H9 (cell line): ENCODE results near the gene OR14K1. TPM values are rescaled to one million over a fixed set of nuclear protein-coding genes. Genes with fewer than 3 reads are reported as not detected.
"Not testable (repeated sequence)": the region's sequence is repeated elsewhere in the genome, so short reads cannot be mapped to it uniquely, and the experiment has no call there.

Source experiments
- DNase-seq: peaks from one replicate; pipeline ENCODE4 v3.0.0-alpha.2; 2017
- H2AFZ ChIP-seq: one replicate; pipeline ENCODE4 v1.6.1; 2013; ENCODE audit warnings: mild to moderate bottlenecking, low read length, control low read depth, moderate library complexity
- H2AK5ac ChIP-seq: 2 replicates; pipeline ENCODE4 v1.6.1; 2013; ENCODE audit warnings: low read length, control low read depth, mixed read lengths; ENCODE audit not compliant: insufficient read length
- H2BK120ac ChIP-seq: one replicate; pipeline ENCODE4 v1.6.1; 2013; ENCODE audit warnings: low read depth, mild to moderate bottlenecking, low read length, control low read depth, inconsistent platforms; ENCODE audit not compliant: poor library complexity, severe bottlenecking
- H2BK12ac ChIP-seq: 2 replicates; pipeline ENCODE4 v1.6.1; 2013; ENCODE audit warnings: low read length, control low read depth, mixed read lengths, low read depth; ENCODE audit not compliant: insufficient read length
- H2BK15ac ChIP-seq: 2 replicates; pipeline ENCODE4 v1.6.1; 2013; ENCODE audit warnings: low read depth, low read length, control low read depth
- H2BK20ac ChIP-seq: one replicate; pipeline ENCODE4 v1.6.1; 2013; ENCODE audit warnings: low read depth, mild to moderate bottlenecking, low read length, control low read depth, inconsistent platforms; ENCODE audit not compliant: poor library complexity, severe bottlenecking
- H2BK5ac ChIP-seq: 2 replicates; pipeline ENCODE4 v1.6.1; 2013; ENCODE audit warnings: low read length, control low read depth, mixed read lengths; ENCODE audit not compliant: insufficient read length
- H3K14ac ChIP-seq: 2 replicates; pipeline ENCODE4 v1.6.1; 2013; ENCODE audit warnings: low read length, control low read depth; ENCODE audit not compliant: insufficient read depth
- H3K18ac ChIP-seq: 2 replicates; pipeline ENCODE4 v1.6.1; 2013; ENCODE audit warnings: low read depth, mild to moderate bottlenecking, mixed read lengths, low read length, control low read depth; ENCODE audit not compliant: insufficient read length
- H3K23ac ChIP-seq: 2 replicates; pipeline ENCODE4 v1.6.1; 2013; ENCODE audit warnings: low read length, control low read depth, mixed read lengths, low read depth; ENCODE audit not compliant: insufficient read length
- H3K23me2 ChIP-seq: 2 replicates; pipeline ENCODE4 v1.6.1; 2013; ENCODE audit warnings: low read depth, mild to moderate bottlenecking, mixed read lengths, low read length, control low read depth; ENCODE audit not compliant: insufficient read length, poor library complexity, severe bottlenecking
- H3K27ac ChIP-seq: 2 replicates; pipeline ENCODE4 v1.5.1; 2013; ENCODE audit warnings: low read length, control low read depth, mixed read lengths, low read depth; ENCODE audit not compliant: insufficient read length
- H3K27me3 ChIP-seq: 2 replicates; pipeline ENCODE4 v1.6.1; 2013; ENCODE audit warnings: low read length, control low read depth, inconsistent platforms; ENCODE audit not compliant: insufficient read depth
- H3K4ac ChIP-seq: 2 replicates; pipeline ENCODE4 v1.6.1; 2013; ENCODE audit warnings: low read depth, mild to moderate bottlenecking, control low read depth, inconsistent platforms, low read length, moderate library complexity
- H3K4me1 ChIP-seq: 2 replicates; pipeline ENCODE4 v1.6.1; 2013; ENCODE audit warnings: low read length, control low read depth, inconsistent platforms; ENCODE audit not compliant: insufficient read depth
- H3K4me2 ChIP-seq: 2 replicates; pipeline ENCODE4 v1.6.1; 2013; ENCODE audit warnings: low read length, control low read depth, mixed read lengths; ENCODE audit not compliant: insufficient read length, insufficient read depth
- H3K56ac ChIP-seq: 2 replicates; pipeline ENCODE4 v1.6.1; 2013; ENCODE audit warnings: low read depth, mild to moderate bottlenecking, mixed read lengths, low read length, control low read depth; ENCODE audit not compliant: insufficient read length
- H3K79me1 ChIP-seq: 2 replicates; pipeline ENCODE4 v1.6.1; 2013; ENCODE audit warnings: low read depth, mild to moderate bottlenecking, moderate library complexity, low read length, control low read depth, inconsistent platforms; ENCODE audit not compliant: insufficient read depth, poor library complexity, severe bottlenecking
- H3K79me2 ChIP-seq: 2 replicates; pipeline ENCODE4 v1.6.1; 2013; ENCODE audit warnings: low read length, control low read depth, inconsistent platforms; ENCODE audit not compliant: insufficient read depth
- H3K9ac ChIP-seq: 2 replicates; pipeline ENCODE4 v1.6.1; 2013; ENCODE audit warnings: low read length, control low read depth, mixed read lengths; ENCODE audit not compliant: insufficient read length; ENCODE audit errors: extremely low read depth
- H3K9me3 ChIP-seq: one replicate; pipeline ENCODE4 v1.6.1; 2013; ENCODE audit warnings: low read depth, low read length, inconsistent platforms; ENCODE audit not compliant: control insufficient read depth
- H3T11ph ChIP-seq: one replicate; pipeline ENCODE4 v1.6.1; 2013; ENCODE audit warnings: mild to moderate bottlenecking, low read length, control low read depth, inconsistent platforms
- H4K20me1 ChIP-seq: one replicate; pipeline ENCODE4 v1.6.1; 2013; ENCODE audit not compliant: control insufficient read depth, insufficient read length, insufficient read depth
- H4K5ac ChIP-seq: 2 replicates; pipeline ENCODE4 v1.6.1; 2013; ENCODE audit warnings: low read depth, mild to moderate bottlenecking, mixed read lengths, low read length, control low read depth; ENCODE audit not compliant: insufficient read length
- H4K8ac ChIP-seq: replicated peaks from 2 replicates; pipeline ENCODE4 v1.6.1; 2013; ENCODE audit warnings: low read length, control low read depth, mixed read lengths, low read depth; ENCODE audit not compliant: insufficient read length
- H4K91ac ChIP-seq: 2 replicates; pipeline ENCODE4 v1.6.1; 2013; ENCODE audit warnings: low read depth, mild to moderate bottlenecking, moderate library complexity, mixed read lengths, low read length, control low read depth; ENCODE audit not compliant: insufficient read length
- H3K27ac Mint-ChIP-seq, 3 experiments: 2 replicates in 2 of 3; 3 replicates in 1 of 3; pipeline ENCODE4 v1.8.0; 2020 to 2021; ENCODE audit warnings: mixed read lengths in 3 of 3, mild to moderate bottlenecking in 1 of 3, moderate library complexity in 1 of 3
- H3K27me3 Mint-ChIP-seq: 2 replicates; pipeline ENCODE4 v1.8.0; 2021; ENCODE audit warnings: low read depth, mild to moderate bottlenecking, moderate library complexity, mixed read lengths
- H3K36me3 Mint-ChIP-seq, 3 experiments: 2 replicates in 2 of 3; 3 replicates in 1 of 3; pipeline ENCODE4 v1.8.0; 2020 to 2021; ENCODE audit warnings: low read depth in 3 of 3, mixed read lengths in 3 of 3; ENCODE audit not compliant: insufficient read depth in 1 of 3
- H3K4me1 Mint-ChIP-seq, 2 experiments: 2 replicates each; pipeline ENCODE4 v1.8.0; 2020; ENCODE audit warnings: mixed read lengths in 2 of 2
- H3K4me3 Mint-ChIP-seq, 2 experiments: 2 replicates in 1 of 2; 3 replicates in 1 of 2; pipeline ENCODE4 v1.8.0; 2020 to 2021; ENCODE audit warnings: mild to moderate bottlenecking in 2 of 2, mixed read lengths in 2 of 2, moderate library complexity in 1 of 2
- H3K9me3 Mint-ChIP-seq, 2 experiments: 2 replicates in 1 of 2; 3 replicates in 1 of 2; pipeline ENCODE4 v1.8.0; 2020; ENCODE audit warnings: mild to moderate bottlenecking in 2 of 2, mixed read lengths in 2 of 2, moderate library complexity in 1 of 2
- WGBS: extraction: QIAGEN DNeasy Blood & Tissue Kit; methylation state at CpG from one replicate; pipeline ENCODE4 v1.1.7; 2013; ENCODE audit warnings: missing lambda C conversion rate, low lambda C conversion rate, mixed read lengths; ENCODE audit not compliant: insufficient read length; ENCODE audit errors: extremely low coverage; 5-methylcytosine and 5-hydroxymethylcytosine counted together
- total RNA-seq: library from RNA; stranded (reverse); gene quantifications from 2 replicates; pipeline ENCODE4 v1.2.1, GENCODE V29; 2021
- TF ChIP-seq, protein P1 (sequence below): fragments of 200-600 bp; sonication (generic); conservative IDR thresholded peaks from 3 replicates; pipeline ENCODE4 v1.8.0; 2021; ENCODE audit warnings: antibody characterized with exemption, mild to moderate bottlenecking

Gene OR14K1
- total RNA-seq, 1 experiment from 2014 or later, result not detected

- no peak overlapping the region for H4K8ac ChIP-seq
- no peak overlapping the region for H2AFZ ChIP-seq
- TF ChIP-seq, protein P1, sequence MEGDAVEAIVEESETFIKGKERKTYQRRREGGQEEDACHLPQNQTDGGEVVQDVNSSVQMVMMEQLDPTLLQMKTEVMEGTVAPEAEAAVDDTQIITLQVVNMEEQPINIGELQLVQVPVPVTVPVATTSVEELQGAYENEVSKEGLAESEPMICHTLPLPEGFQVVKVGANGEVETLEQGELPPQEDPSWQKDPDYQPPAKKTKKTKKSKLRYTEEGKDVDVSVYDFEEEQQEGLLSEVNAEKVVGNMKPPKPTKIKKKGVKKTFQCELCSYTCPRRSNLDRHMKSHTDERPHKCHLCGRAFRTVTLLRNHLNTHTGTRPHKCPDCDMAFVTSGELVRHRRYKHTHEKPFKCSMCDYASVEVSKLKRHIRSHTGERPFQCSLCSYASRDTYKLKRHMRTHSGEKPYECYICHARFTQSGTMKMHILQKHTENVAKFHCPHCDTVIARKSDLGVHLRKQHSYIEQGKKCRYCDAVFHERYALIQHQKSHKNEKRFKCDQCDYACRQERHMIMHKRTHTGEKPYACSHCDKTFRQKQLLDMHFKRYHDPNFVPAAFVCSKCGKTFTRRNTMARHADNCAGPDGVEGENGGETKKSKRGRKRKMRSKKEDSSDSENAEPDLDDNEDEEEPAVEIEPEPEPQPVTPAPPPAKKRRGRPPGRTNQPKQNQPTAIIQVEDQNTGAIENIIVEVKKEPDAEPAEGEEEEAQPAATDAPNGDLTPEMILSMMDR, result no peak
- H3K18ac ChIP-seq, result no peak overlapping the region
- H2BK5ac ChIP-seq, result no peak overlapping the region
- H4K91ac ChIP-seq, result no peak overlapping the region
- H3K4me2 ChIP-seq, result no peak overlapping the region
- no peak overlapping the region for H3K56ac ChIP-seq
- no peak overlapping the region for H2BK12ac ChIP-seq
- no peak overlapping the region for H3T11ph ChIP-seq
- H4K20me1 ChIP-seq, result no peaks in the 10 kb centered on the region
- no peak overlapping the region for H2BK15ac ChIP-seq
- H3K27me3 Mint-ChIP-seq, result no peaks in the 10 kb centered on the region
- no peak overlapping the region for H3K14ac ChIP-seq
- H4K5ac ChIP-seq, result no peak overlapping the region
- H3K27ac ChIP-seq, result no peak overlapping the region
- no peak overlapping the region for H3K4ac ChIP-seq
- H2BK120ac ChIP-seq, result no peak overlapping the region
- H3K4me3 Mint-ChIP-seq, result no peak overlapping the region
- H2AK5ac ChIP-seq, result no peak overlapping the region
- H2BK20ac ChIP-seq, result no peak overlapping the region
- no peaks in the 10 kb centered on the region for H3K27me3 ChIP-seq
- no peaks in the 10 kb centered on the region; a peak in 2 of 7 replicates for H3K36me3 Mint-ChIP-seq
- no peak for DNase-seq
- H3K23ac ChIP-seq, result no peak overlapping the region
- no peaks in the 10 kb centered on the region for H3K79me2 ChIP-seq
- H3K23me2 ChIP-seq, result no peaks in the 10 kb centered on the region
- H3K27ac Mint-ChIP-seq, result no peak overlapping the region
- H3K4me1 ChIP-seq, result no peaks in the 10 kb centered on the region
- H3K9me3 ChIP-seq, result peaks cover 13% of the 10 kb centered on the region
- peaks cover 42 to 46% of the 10 kb centered on the region in 2 experiments for H3K9me3 Mint-ChIP-seq
- H3K9ac ChIP-seq, result no peak overlapping the region
- H3K79me1 ChIP-seq, result no peaks in the 10 kb centered on the region
- no CpG with 5 or more reads among the region's 1 CpG for WGBS
- H3K4me1 Mint-ChIP-seq, result no peaks in the 10 kb centered on the region
Observed at GRCh38 chr1:247749870-247750269, 11.5 kb downstream of the OR14K1 start.

- H3K9ac ChIP-seq, H3K79me1 ChIP-seq, H2BK15ac ChIP-seq, H3K4ac ChIP-seq, H3K14ac ChIP-seq, H2AK5ac ChIP-seq, H3K27me3 Mint-ChIP-seq, H4K5ac ChIP-seq, H3K23ac ChIP-seq, H4K91ac ChIP-seq, H3K4me2 ChIP-seq, H3K4me1 ChIP-seq, H3K18ac ChIP-seq, H3K4me3 Mint-ChIP-seq, H2BK12ac ChIP-seq, H2BK120ac ChIP-seq, H4K8ac ChIP-seq, H3K36me3 Mint-ChIP-seq, H3T11ph ChIP-seq, DNase-seq, H3K27me3 ChIP-seq, H3K23me2 ChIP-seq, H3K27ac Mint-ChIP-seq, H3K4me1 Mint-ChIP-seq, H2BK5ac ChIP-seq, H2BK20ac ChIP-seq, H3K27ac ChIP-seq, H4K20me1 ChIP-seq, H3K79me2 ChIP-seq, H3K56ac ChIP-seq, H2AFZ ChIP-seq: not testable (repeated sequence)
- no CpG with 5 or more reads among the region's 1 CpG for WGBS
- peaks cover 45 to 54% of the 10 kb centered on the region in 2 experiments for H3K9me3 Mint-ChIP-seq
- H3K9me3 ChIP-seq, result peaks cover 20% of the 10 kb centered on the region
Observed at GRCh38 chr1:247754311-247754710, 15.9 kb downstream of the OR14K1 start.
